AG04450 (cell line): ENCODE measurements around the gene SLIT3. TPM values are rescaled to one million over a fixed set of nuclear protein-coding genes. Genes with fewer than 3 reads are reported as not detected.

Experiments
- CTCF ChIA-PET: fragments of 300-600, 350-600 bp; formaldehyde crosslinking; extraction: SDS; loops from one replicate; lab custom pipeline; 2022; ENCODE audit warnings: antibody characterized with exemption, inconsistent platforms; lab: Charles Lee
- POLR2A ChIA-PET: fragments of 350-600 bp; formaldehyde crosslinking; extraction: SDS; loops from one replicate; lab custom pipeline; 2021; ENCODE audit warnings: antibody characterized with exemption, inconsistent platforms; lab: Yijun Ruan, JAX
- DNase-seq: peaks from one replicate; pipeline ENCODE4 v3.0.0-alpha.2; 2011; ENCODE audit warnings: low read depth, low spot score
- H3K27ac ChIP-seq: one replicate; pipeline ENCODE4 v1.5.1; 2012; ENCODE audit warnings: low read depth, low read length, control low read depth
- H3K27me3 ChIP-seq: one replicate; pipeline ENCODE4 v1.6.0; 2012; ENCODE audit warnings: low read length; ENCODE audit not compliant: control insufficient read depth, insufficient read depth
- H3K4me3 ChIP-seq: 2 replicates; pipeline ENCODE4 v1.5.1; 2011; ENCODE audit warnings: mild to moderate bottlenecking, low read depth, low read length, control low read depth
- H3K9me3 ChIP-seq: 2 replicates; pipeline ENCODE4 v1.5.1; 2012; ENCODE audit warnings: low read length; ENCODE audit not compliant: control insufficient read depth, insufficient read depth
- CTCF ChIP-seq: IDR thresholded peaks from 2 replicates; pipeline ENCODE4 v1.5.1; 2011; ENCODE audit warnings: low read depth, low read length, control low read depth, inconsistent platforms
- polyA plus RNA-seq: library from polyadenylated mRNA; depleted of rRNA; stranded (reverse); fragments of >200 nt; gene quantifications from 2 replicates; pipeline ENCODE4 v1.2.3, GENCODE V29; 2011

Gene SLIT3
- polyA plus RNA-seq, 1 experiment = 0.26 TPM

- CTCF ChIA-PET = no interaction called here
- no peak overlapping the region for H3K4me3 ChIP-seq
- no peak for TF ChIP-seq CTCF
- no peak overlapping the region for H3K27ac ChIP-seq
- no peaks in the 10 kb centered on the region for H3K27me3 ChIP-seq
- POLR2A ChIA-PET = no interaction called here
- DNase-seq = no peak
- H3K9me3 ChIP-seq = no peaks in the 10 kb centered on the region; the same call in 1 of the 2 replicates
Observed at GRCh38 chr5:169162407-169162806, 138.5 kb downstream of the SLIT3 start.

GRCh38 chr5:169161022-169161680 lies 139.8 kb downstream of the SLIT3 start:
- Histone ChIP-seq H3K27ac (peak overlapping the region; percentile 47), H3K9me3 (no peaks in the 10 kb centered on the region; the same call in 1 of the 2 replicates), H3K27me3 (no peaks in the 10 kb centered on the region), H3K4me3 (no peak overlapping the region)
- CTCF ChIA-PET = interaction anchor here (0.6 kb wide), 1 partner anchor 941 kb away, joined by 4 read pairs; no protein-coding TSS in a partner anchor
- POLR2A ChIA-PET = no interaction called here
- TF ChIP-seq CTCF = no peak
- peak; percentile 41 for DNase-seq

GRCh38 chr5:169160405-169160901 lies 140.5 kb downstream of the SLIT3 start:
- TF ChIP-seq CTCF = no peak
- Histone ChIP-seq H3K4me3 (no peak overlapping the region), H3K9me3 (no peaks in the 10 kb centered on the region; the same call in 1 of the 2 replicates), H3K27me3 (no peaks in the 10 kb centered on the region), H3K27ac (peak overlapping the region; percentile 47)
- POLR2A ChIA-PET = no interaction called here
- DNase-seq = no peak
- CTCF ChIA-PET = interaction anchor here (0.6 to 0.7 kb wide), 2 partner anchors 404 to 941 kb away, joined by 3 to 4 read pairs; no protein-coding TSS in a partner anchor

GRCh38 chr5:169158764-169159163 lies 142.2 kb downstream of the SLIT3 start:
- TF ChIP-seq CTCF = no peak
- Histone ChIP-seq H3K4me3 (no peak overlapping the region), H3K27ac (no peak overlapping the region), H3K27me3 (no peaks in the 10 kb centered on the region), H3K9me3 (no peaks in the 10 kb centered on the region; the same call in 1 of the 2 replicates)
- ChIA-PET POLR2A (no interaction called here), CTCF (no interaction called here)
- no peak for DNase-seq

- H3K27ac ChIP-seq = no peak overlapping the region
- ChIA-PET POLR2A (no interaction called here), CTCF (no interaction called here)
- H3K4me3 ChIP-seq = no peak overlapping the region
- H3K9me3 ChIP-seq = no peaks in the 10 kb centered on the region; the same call in 1 of the 2 replicates
- no peak for DNase-seq
- no peaks in the 10 kb centered on the region for H3K27me3 ChIP-seq
- TF ChIP-seq CTCF = no peak
Observed at GRCh38 chr5:169157064-169157463, 143.9 kb downstream of the SLIT3 start.
